CD14-positive monocyte (primary cell): Measurements from ENCODE around the gene PRMT2. TPM values are rescaled to one million over a fixed set of nuclear protein-coding genes. Genes with fewer than 3 reads are reported as not detected.

Source experiments
- DNase-seq, 3 donors: peaks; one replicate each; pipeline ENCODE4 v3.0.0-alpha.2; 2011 to 2022
- H2AFZ ChIP-seq: 2 replicates; pipeline ENCODE4 v1.6.0; 2012; ENCODE audit warnings: mild to moderate bottlenecking, low read depth, low read length, inconsistent platforms; ENCODE audit not compliant: insufficient read depth, poor library complexity, severe bottlenecking
- H3K27ac ChIP-seq, 2 donors: 1 replicate in 1 of 2; 2 replicates in 1 of 2; pipeline ENCODE4 v1.5.1; 2012 to 2013; ENCODE audit warnings: low read length in 2 of 2, control low read depth in 1 of 2, inconsistent platforms in 1 of 2, low read depth in 1 of 2, mild to moderate bottlenecking in 1 of 2
- H3K27me3 ChIP-seq, 2 donors: one replicate each; pipeline versions ENCODE4 v1.6.0 to v1.6.1; 2011 to 2013; ENCODE audit warnings: low read length in 2 of 2; ENCODE audit not compliant: control insufficient read depth in 2 of 2, insufficient read depth in 2 of 2
- H3K36me3 ChIP-seq, 2 donors: replicated peaks in 1 of 2; 1 replicate in 1 of 2; 2 replicates in 1 of 2; pipeline versions ENCODE4 v1.5.1 to v1.6.1; 2012 to 2013; ENCODE audit warnings: low read length in 2 of 2, control low read depth in 1 of 2, inconsistent platforms in 1 of 2, mild to moderate bottlenecking in 1 of 2; ENCODE audit not compliant: insufficient read depth in 2 of 2, control insufficient read depth in 1 of 2
- H3K4me1 ChIP-seq, 2 donors: 1 replicate in 1 of 2; 2 replicates in 1 of 2; pipeline versions ENCODE4 v1.5.1 to v1.6.1; 2012 to 2013; ENCODE audit warnings: low read length in 2 of 2, control low read depth in 1 of 2, inconsistent platforms in 1 of 2, mild to moderate bottlenecking in 1 of 2, moderate library complexity in 1 of 2; ENCODE audit not compliant: insufficient read depth in 2 of 2, control insufficient read depth in 1 of 2
- H3K4me2 ChIP-seq: replicated peaks from 2 replicates; pipeline ENCODE3; 2012; ENCODE audit warnings: low read length, moderate library complexity, mild to moderate bottlenecking; ENCODE audit not compliant: poor library complexity, severe bottlenecking; ENCODE audit errors: extremely low read depth
- H3K4me3 ChIP-seq, 3 experiments: fragments of 200-600 bp in 1 of 3; sonication (generic) in 1 of 3; replicated peaks in 1 of 3; 1 replicate in 2 of 3; 2 replicates in 1 of 3; pipeline ENCODE4 v1.5.1; 2011 to 2013; ENCODE audit warnings: low read length in 3 of 3, mild to moderate bottlenecking in 3 of 3, control low read depth in 2 of 3, low read depth in 2 of 3, inconsistent platforms in 1 of 3, moderate library complexity in 1 of 3
- H3K79me2 ChIP-seq: 2 replicates; pipeline ENCODE4 v1.6.0; 2012; ENCODE audit warnings: mild to moderate bottlenecking, control low read depth, inconsistent platforms, low read length, moderate library complexity; ENCODE audit not compliant: insufficient read depth
- H3K9ac ChIP-seq: 2 replicates; pipeline ENCODE4 v1.6.0; 2017; ENCODE audit warnings: low read length, mild to moderate bottlenecking; ENCODE audit not compliant: insufficient read depth, poor library complexity, severe bottlenecking
- H3K9me3 ChIP-seq, 2 donors: replicated peaks in 1 of 2; 1 replicate in 1 of 2; 2 replicates in 1 of 2; pipeline versions ENCODE4 v1.5.1 to v1.6.1; 2012 to 2013; ENCODE audit warnings: low read length in 2 of 2, control low read depth in 1 of 2; ENCODE audit not compliant: control insufficient read depth in 1 of 2, insufficient read depth in 1 of 2
- H4K20me1 ChIP-seq: 2 replicates; pipeline ENCODE4 v1.6.0; 2012; ENCODE audit warnings: mild to moderate bottlenecking, low read length, control low read depth, moderate library complexity; ENCODE audit not compliant: insufficient read depth
- H3K27ac Mint-ChIP-seq, 7 donors: one replicate each; pipeline ENCODE4 v1.8.0; 2020; ENCODE audit warnings: mild to moderate bottlenecking in 7 of 7, mixed read lengths in 7 of 7, moderate library complexity in 6 of 7, inconsistent platforms in 2 of 7
- H3K27me3 Mint-ChIP-seq, 3 donors: one replicate each; pipeline ENCODE4 v1.8.0; 2021 to 2022; ENCODE audit warnings: low read depth in 3 of 3, mild to moderate bottlenecking in 3 of 3, mixed read lengths in 3 of 3, moderate library complexity in 3 of 3, inconsistent platforms in 1 of 3
- H3K36me3 Mint-ChIP-seq, 2 donors: one replicate each; pipeline ENCODE4 v1.8.0; 2020; ENCODE audit warnings: mixed read lengths in 2 of 2, inconsistent platforms in 1 of 2, mild to moderate bottlenecking in 1 of 2
- H3K4me1 Mint-ChIP-seq: one replicate; pipeline ENCODE4 v1.8.0; 2020; ENCODE audit warnings: mild to moderate bottlenecking, mixed read lengths
- H3K4me3 Mint-ChIP-seq, 2 donors: one replicate each; pipeline ENCODE4 v1.8.0; 2020; ENCODE audit warnings: mild to moderate bottlenecking in 2 of 2, mixed read lengths in 2 of 2, moderate library complexity in 1 of 2
- H3K9me3 Mint-ChIP-seq, 7 donors: one replicate each; pipeline ENCODE4 v1.8.0; 2020 to 2022; ENCODE audit warnings: mixed read lengths in 7 of 7, mild to moderate bottlenecking in 6 of 7, moderate library complexity in 6 of 7, inconsistent platforms in 2 of 7
- WGBS: methylation state at CpG from one replicate; pipeline ENCODE4 v1.1.5; 2013; ENCODE audit warnings: missing lambda C conversion rate; ENCODE audit not compliant: insufficient coverage; 5-methylcytosine and 5-hydroxymethylcytosine counted together
- intact Hi-C, 2 donors: fragments of 100-400 bp; cut with micrococcal nuclease; formaldehyde crosslinking; loops; one replicate each; pipeline versions ENCODE4 v1.15.0 to v1.15.1; 2023
- polyA plus RNA-seq, 3 donors: library from polyadenylated mRNA; depleted of rRNA in 1 of 3; unstranded in 2 of 3; stranded (reverse) in 1 of 3; fragments of 300-500 nt in 2 of 3; fragments of >200 nt in 1 of 3; fragmentation: Illumina TruSeq in 2 of 3; gene quantifications; 1 replicate in 2 of 3; 2 replicates in 1 of 3; pipeline ENCODE4 v1.2.3, GENCODE V29; 2012 to 2021
- TF ChIP-seq, protein P1 (sequence below): fragments of 200-600 bp; IDR thresholded peaks from one replicate; pipeline ENCODE4 v1.8.0; 2022; ENCODE audit warnings: antibody characterized with exemption, mild to moderate bottlenecking

PRMT2 gene
- polyA plus RNA-seq, 3 donors: 71.5 to 106 (median 77.2) TPM

DNA sequence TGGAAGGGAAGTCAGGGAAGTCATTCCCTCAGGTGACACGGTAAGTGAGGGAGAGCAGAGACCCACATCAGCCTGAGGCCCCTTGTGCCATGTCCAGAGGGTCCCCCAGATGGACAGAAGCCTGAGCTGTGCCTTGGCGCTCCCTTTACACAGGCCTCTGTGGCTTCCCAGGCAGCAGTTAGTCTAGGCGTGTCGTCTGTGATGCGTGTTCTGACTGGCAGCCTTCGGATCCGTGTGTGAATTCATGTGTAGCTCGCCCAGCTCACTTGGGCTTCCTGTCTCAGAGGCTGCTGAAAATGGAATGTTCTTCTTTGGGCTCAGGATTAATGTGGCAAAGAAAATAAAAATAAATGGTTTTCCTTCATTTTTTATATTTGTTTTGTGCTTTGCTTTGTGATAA lies 28.3 kb downstream of the PRMT2 start:
- DNase-seq: no peak
- Mint-ChIP-seq H3K27ac (no peak overlapping the region), H3K27me3 (peaks cover 22 to 28% (median 24%) of the 10 kb centered on the region in 3 donors), H3K9me3 (peaks cover 0 to 5% (median 3%) of the 10 kb centered on the region in 7 donors), H3K4me1 (peaks cover 15% of the 10 kb centered on the region), H3K36me3 (peaks cover 40 to 62% of the 10 kb centered on the region in 2 donors), H3K4me3 (no peak overlapping the region)
- H3K4me3 ChIP-seq: no peak overlapping the region
- H3K27ac ChIP-seq: no peak overlapping the region
- 95% methylated on average over 8 of the region's 8 CpGs for WGBS
- TF ChIP-seq, protein P1, sequence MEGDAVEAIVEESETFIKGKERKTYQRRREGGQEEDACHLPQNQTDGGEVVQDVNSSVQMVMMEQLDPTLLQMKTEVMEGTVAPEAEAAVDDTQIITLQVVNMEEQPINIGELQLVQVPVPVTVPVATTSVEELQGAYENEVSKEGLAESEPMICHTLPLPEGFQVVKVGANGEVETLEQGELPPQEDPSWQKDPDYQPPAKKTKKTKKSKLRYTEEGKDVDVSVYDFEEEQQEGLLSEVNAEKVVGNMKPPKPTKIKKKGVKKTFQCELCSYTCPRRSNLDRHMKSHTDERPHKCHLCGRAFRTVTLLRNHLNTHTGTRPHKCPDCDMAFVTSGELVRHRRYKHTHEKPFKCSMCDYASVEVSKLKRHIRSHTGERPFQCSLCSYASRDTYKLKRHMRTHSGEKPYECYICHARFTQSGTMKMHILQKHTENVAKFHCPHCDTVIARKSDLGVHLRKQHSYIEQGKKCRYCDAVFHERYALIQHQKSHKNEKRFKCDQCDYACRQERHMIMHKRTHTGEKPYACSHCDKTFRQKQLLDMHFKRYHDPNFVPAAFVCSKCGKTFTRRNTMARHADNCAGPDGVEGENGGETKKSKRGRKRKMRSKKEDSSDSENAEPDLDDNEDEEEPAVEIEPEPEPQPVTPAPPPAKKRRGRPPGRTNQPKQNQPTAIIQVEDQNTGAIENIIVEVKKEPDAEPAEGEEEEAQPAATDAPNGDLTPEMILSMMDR: no peak
- no peak overlapping the region for H2AFZ ChIP-seq
- no peak overlapping the region for H3K9ac ChIP-seq
- H3K79me2 ChIP-seq: no peaks in the 10 kb centered on the region
- no peak overlapping the region for H3K4me2 ChIP-seq
- intact Hi-C loops: no loop called here
- H3K27me3 ChIP-seq: peaks cover 7 to 22% of the 10 kb centered on the region in 2 donors
- peaks cover 12 to 13% of the 10 kb centered on the region in 2 donors for H3K4me1 ChIP-seq
- peaks cover 12% of the 10 kb centered on the region for H4K20me1 ChIP-seq
- H3K9me3 ChIP-seq: peaks cover 0 to 8% of the 10 kb centered on the region in 2 donors
- peaks cover 39 to 50% of the 10 kb centered on the region in 2 donors for H3K36me3 ChIP-seq

DNA sequence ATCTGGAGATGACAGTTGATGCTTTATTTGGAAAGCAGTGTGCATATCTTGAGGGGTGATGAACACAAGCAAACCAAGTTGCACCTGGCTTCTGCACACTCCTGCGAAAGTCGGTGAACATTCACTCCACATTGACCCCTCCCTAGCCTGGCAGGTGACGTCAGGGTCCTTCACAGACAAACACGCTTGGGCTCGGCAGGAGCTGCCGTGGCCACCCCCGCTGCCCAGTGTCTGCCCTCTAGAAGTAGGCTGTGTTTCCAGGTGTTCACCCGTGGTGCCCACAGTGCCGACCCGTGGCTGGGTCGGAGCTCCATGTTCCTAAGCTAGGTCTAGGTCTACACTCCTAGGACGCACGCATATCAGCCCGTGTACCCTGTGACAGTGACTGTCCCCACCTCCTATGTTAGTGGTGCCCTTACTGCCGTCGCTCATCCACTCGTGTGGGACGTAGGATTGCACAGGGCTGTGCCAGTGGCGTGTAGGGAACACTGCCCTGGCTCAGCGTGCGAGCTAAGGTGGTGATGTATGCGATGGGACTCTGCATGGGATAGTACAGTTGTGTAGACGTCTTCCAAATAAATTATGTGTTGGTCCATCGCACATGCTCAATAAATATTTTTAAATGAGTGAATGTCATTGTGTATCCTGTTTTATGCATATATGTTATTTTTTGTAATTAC lies 29.0 kb downstream of the PRMT2 start:
- no peak overlapping the region for H3K4me3 ChIP-seq
- peaks cover 9% of the 10 kb centered on the region for H4K20me1 ChIP-seq
- H3K79me2 ChIP-seq: no peaks in the 10 kb centered on the region
- H3K9ac ChIP-seq: no peak overlapping the region
- Mint-ChIP-seq H3K27ac (no peak overlapping the region), H3K9me3 (peaks cover 0 to 4% (median 3%) of the 10 kb centered on the region in 7 donors), H3K36me3 (peaks cover 34 to 55% of the 10 kb centered on the region in 2 donors), H3K4me1 (peaks cover 15% of the 10 kb centered on the region), H3K4me3 (no peak overlapping the region), H3K27me3 (peaks cover 22 to 32% (median 26%) of the 10 kb centered on the region in 3 donors)
- peaks cover 12 to 13% of the 10 kb centered on the region in 2 donors for H3K4me1 ChIP-seq
- intact Hi-C loops: no loop called here
- peaks cover 0 to 8% of the 10 kb centered on the region in 2 donors for H3K9me3 ChIP-seq
- no peak overlapping the region for H3K27ac ChIP-seq
- peaks cover 7 to 26% of the 10 kb centered on the region in 2 donors for H3K27me3 ChIP-seq
- H3K4me2 ChIP-seq: no peak overlapping the region
- DNase-seq: no peak
- TF ChIP-seq, protein P1: no peak
- H3K36me3 ChIP-seq: peaks cover 34 to 45% of the 10 kb centered on the region in 2 donors
- WGBS: 98% methylated on average over 21 of the region's 24 CpGs
- H2AFZ ChIP-seq: no peak overlapping the region
